ENCODE results near the gene CDH16.

- TF ChIP-seq CTCF (IDR thresholded peaks at IDR 0.05) (no peak), POLR2A (IDR thresholded peaks at IDR 0.05) (no peak), POLR2AphosphoS5 (IDR thresholded peaks at IDR 0.05) (no peak), EP300 (IDR thresholded peaks at IDR 0.05; ENCODE audit: low read depth) (no peak)
Observed at GRCh38 chr16:66881014-66881417, 37.7 kb downstream of the CDH16 start.
